GM20000 (cell line): ENCODE results near the gene GPR132.

Experiments used
- DNase-seq: peaks from one replicate; pipeline ENCODE4 v3.0.0; 2012; ENCODE audit warnings: low spot score
- TF ChIP-seq, protein P1 (sequence below): IDR thresholded peaks from 2 replicates; pipeline ENCODE4 v1.5.1; 2012; ENCODE audit warnings: mild to moderate bottlenecking, control low read depth; ENCODE audit errors: extremely low read depth, missing control alignments

GPR132 gene

DNA sequence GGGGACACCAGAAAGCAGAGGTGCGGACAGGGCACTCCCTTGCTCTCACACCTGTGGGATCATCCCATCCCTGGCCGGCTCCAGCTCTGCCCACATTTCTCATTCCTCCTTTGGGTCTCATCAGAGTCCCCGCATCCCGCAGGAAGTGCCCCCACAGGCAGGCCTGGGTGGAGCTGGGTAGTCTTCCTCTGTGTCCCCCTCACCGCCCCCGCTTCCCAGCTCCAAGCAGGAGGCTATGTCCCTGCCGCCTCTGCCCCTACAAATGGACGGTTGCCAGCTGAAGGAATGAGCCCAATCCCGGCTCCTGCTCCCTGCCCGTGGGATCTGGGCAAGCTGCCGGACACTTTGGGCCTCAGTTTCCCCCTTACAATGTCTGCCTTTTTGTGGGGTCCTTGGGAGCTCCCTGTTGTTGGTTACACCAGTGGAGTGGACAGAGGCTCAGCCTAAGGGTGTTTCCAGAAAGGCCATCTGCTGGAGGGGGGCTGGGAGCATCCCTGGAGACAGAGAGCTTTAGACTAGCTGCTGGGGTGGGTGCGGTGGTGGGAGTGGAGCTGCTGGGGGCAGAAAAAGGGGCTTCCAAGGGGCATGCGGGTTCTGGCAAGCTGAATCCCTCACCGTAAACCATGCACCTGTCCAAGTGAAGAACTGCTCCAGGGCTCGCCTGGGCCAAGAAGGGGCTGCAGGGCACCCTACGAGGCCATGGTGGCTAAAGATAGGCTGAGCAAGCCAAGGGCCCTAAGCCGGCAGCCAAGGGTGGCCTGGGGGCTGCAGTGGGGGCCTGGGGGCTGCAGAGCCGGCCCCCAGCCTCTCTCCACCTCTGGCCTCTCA lies 7.9 kb upstream of the GPR132 start:
- TF ChIP-seq, protein P1, sequence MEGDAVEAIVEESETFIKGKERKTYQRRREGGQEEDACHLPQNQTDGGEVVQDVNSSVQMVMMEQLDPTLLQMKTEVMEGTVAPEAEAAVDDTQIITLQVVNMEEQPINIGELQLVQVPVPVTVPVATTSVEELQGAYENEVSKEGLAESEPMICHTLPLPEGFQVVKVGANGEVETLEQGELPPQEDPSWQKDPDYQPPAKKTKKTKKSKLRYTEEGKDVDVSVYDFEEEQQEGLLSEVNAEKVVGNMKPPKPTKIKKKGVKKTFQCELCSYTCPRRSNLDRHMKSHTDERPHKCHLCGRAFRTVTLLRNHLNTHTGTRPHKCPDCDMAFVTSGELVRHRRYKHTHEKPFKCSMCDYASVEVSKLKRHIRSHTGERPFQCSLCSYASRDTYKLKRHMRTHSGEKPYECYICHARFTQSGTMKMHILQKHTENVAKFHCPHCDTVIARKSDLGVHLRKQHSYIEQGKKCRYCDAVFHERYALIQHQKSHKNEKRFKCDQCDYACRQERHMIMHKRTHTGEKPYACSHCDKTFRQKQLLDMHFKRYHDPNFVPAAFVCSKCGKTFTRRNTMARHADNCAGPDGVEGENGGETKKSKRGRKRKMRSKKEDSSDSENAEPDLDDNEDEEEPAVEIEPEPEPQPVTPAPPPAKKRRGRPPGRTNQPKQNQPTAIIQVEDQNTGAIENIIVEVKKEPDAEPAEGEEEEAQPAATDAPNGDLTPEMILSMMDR, result no peak
- DNase-seq, result no peak

DNA sequence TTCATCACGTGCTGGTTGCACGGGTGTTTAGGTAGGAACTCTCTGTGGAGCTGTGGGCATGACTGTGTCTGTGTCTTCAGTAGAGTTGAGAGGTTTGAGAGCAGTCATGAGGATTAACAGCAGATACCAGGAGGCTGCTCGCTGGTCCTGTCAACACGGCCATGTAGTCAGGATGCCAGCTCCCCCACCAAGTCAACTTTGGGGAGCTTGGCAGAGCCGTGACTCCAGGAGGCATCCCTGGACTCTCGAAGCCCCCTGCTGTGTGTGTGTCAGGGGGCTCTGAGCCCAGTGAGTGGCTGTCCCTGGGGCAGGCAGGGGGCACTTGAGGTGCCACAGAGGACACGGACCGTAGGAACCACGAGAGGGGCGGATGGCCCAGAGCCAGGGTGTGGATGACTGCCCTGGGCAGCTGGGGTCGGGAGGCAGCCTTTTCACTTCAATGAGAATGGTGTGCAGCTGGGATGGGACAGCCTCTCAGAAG lies 7.2 kb upstream of the GPR132 start:
- DNase-seq, result no peak
- TF ChIP-seq, protein P1, result no peak

DNA sequence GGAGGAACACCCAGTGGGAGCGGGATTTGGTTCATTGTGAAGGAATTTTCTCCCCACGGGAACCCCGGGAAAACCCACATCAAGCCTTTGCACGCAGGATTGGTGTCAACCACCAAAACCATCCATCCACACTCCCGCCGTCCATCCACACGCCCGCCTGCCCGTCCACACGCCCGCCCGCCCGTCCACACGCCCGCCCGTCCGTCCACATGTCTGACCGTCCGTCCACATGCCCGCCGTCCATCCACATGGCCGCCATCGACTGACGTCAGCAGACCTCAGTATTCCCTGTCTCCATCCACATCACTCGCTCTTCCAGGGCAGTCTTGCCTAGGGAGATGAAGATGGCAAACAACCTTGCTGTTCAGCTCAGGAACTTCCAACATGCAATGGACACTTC lies 6.7 kb upstream of the GPR132 start:
- TF ChIP-seq, protein P1, result no peak
- no peak for DNase-seq

DNA sequence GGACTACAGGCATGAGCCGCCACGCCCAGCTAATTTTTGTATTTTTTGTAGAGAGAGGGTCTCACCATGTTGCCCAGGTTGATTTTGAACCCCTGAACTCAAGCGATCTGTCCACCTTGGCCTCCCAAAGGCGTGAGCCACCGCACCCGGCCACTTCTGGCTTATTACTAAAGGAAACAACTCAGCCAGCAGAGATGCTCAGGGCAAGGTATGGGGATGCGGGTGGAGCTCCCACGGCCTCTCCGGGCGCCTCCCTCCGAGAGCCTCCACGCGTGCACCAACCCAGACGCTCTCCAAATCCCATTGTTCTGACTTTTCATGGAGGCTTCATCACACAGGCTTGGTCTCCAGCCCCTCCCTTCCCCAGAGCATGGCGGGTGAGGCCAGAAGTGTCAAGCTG lies 6.1 kb upstream of the GPR132 start:
- DNase-seq, result no peak
- TF ChIP-seq, protein P1, result no peak

DNA sequence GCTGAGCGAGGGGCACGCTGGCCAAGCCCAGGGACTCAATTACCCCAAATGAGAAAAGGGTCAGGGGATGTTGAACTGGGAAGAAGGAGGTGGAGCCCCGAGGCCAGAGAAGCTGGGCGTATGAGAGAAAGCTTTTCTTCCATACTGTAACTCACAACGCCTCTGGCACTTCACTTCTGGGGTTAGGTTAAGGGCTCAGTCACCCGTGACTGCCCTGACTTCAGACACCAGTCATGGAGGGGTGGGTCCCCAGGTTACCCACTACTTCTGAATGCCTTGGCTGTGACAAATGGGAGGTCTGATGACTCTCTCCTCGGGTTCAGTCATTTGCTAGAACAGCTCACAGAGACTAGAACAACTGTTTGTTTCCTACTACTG lies 5.5 kb upstream of the GPR132 start:
- TF ChIP-seq, protein P1, result no peak
- peak; percentile 71 for DNase-seq

DNA sequence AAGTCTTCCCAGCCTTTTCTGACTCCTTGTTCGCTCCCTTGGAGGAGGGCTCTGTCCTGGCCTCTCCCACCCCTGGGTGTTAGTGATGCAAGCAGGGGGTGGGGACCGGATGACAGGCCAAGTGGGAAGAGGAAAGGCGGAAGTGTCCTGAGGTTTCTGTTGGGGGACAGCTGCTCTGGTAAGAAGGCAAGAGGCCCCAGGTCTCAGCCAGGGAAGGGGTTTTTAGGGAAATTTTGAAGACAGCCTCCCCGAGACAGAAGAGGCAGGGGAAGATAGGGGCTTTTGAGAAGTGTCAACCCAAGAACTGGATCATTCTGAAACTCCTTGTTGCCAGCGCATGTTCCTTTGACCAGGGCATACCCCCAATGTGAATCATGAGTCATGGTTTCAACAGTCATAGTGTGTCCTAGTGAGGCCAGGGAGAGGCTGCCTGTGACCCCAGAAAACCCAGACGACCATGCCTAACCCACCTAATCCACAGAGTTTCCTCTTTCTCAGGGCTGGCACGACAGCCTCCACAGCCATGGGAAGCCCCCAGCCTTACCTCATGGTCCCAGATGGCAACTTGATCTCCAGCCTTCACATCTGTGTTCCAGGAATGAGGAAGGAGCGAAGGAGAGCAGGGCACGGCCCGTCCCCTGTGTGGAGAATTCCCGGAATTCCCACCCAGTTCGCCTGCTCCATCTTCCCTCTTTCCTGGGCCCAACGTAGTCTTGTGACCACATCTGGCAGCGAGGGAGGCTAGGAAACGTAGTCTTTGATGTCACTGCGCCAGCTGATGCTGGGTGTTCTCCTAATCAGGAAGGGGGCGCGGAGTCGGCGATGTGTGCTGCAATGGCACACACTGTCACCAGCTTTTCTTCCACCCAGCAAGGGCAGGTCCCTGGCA lies 4.9 kb upstream of the GPR132 start:
- TF ChIP-seq, protein P1, result no peak
- peak; percentile 90 for DNase-seq

DNA sequence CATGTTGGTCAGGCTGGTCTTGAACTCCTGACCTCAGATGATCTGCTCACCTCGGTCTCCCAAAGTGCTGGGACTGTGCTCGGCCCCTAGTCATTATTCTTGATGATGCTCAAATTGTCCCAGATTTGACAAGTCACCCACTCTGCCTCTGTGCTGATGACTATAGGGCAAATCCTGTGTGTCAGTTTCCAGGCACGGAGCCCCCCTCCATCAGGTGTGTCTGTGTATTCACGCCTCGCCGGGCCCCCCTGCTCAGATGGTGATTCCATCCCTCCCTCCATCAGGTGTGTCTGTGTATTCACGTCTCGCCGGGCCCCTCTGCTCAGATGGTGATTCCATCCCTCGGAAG lies 4.3 kb upstream of the GPR132 start:
- DNase-seq, result no peak
- TF ChIP-seq, protein P1, result no peak
